OCI-LY1 (cell line): ENCODE measurements around the gene ST3GAL3.

Source experiments
- H2AFZ ChIP-seq: fragments of 200-600 bp; sonication (generic), shearing (Covaris generic); 2 replicates; pipeline ENCODE4 v1.6.0; 2014; ENCODE audit warnings: antibody characterized with exemption, mild to moderate bottlenecking, low read length
- H3F3A ChIP-seq: fragments of 200-600 bp; sonication (generic), shearing (Covaris generic); 2 replicates; pipeline ENCODE4 v1.6.0; 2014; ENCODE audit warnings: mild to moderate bottlenecking, antibody characterized with exemption, low read length, moderate library complexity; ENCODE audit not compliant: insufficient read depth
- H3K27ac ChIP-seq: fragments of 200-600 bp; sonication (generic); 2 replicates; pipeline ENCODE4 v1.5.1; 2014; ENCODE audit warnings: low read length, mixed run types, mild to moderate bottlenecking, low read depth; ENCODE audit not compliant: poor library complexity, severe bottlenecking
- H3K27me3 ChIP-seq: fragments of 200-600 bp; sonication (generic); 2 replicates; pipeline ENCODE4 v1.6.0; 2014; ENCODE audit warnings: antibody characterized with exemption, mild to moderate bottlenecking, low read length, moderate library complexity; ENCODE audit not compliant: insufficient read depth
- H3K36me3 ChIP-seq: fragments of 200-600 bp; sonication (generic); 2 replicates; pipeline ENCODE4 v1.6.1; 2014; ENCODE audit warnings: mild to moderate bottlenecking, antibody characterized with exemption, low read length, moderate library complexity, mixed read lengths; ENCODE audit not compliant: insufficient read depth
- H3K4me1 ChIP-seq: fragments of 200-600 bp; sonication (generic); 2 replicates; pipeline ENCODE4 v1.5.1; 2014; ENCODE audit warnings: mild to moderate bottlenecking, low read length, moderate library complexity; ENCODE audit not compliant: insufficient read depth, severe bottlenecking
- H3K4me2 ChIP-seq: fragments of 200-600 bp; sonication (generic), shearing (Covaris generic); 2 replicates; pipeline ENCODE4 v1.6.1; 2014; ENCODE audit warnings: low read length
- H3K4me3 ChIP-seq: fragments of 200-600 bp; sonication (generic); 2 replicates; pipeline ENCODE4 v1.5.1; 2014; ENCODE audit warnings: low read length, low read depth, mild to moderate bottlenecking, mixed read lengths; ENCODE audit not compliant: poor library complexity, severe bottlenecking
- H3K79me2 ChIP-seq: fragments of 200-600 bp; shearing (Covaris generic); 2 replicates; pipeline ENCODE4 v1.6.1; 2016; ENCODE audit warnings: mixed run types, low read length, mixed read lengths; ENCODE audit not compliant: insufficient read depth
- H3K9ac ChIP-seq: fragments of 200-600 bp; sonication (generic), shearing (Covaris generic); 2 replicates; pipeline ENCODE4 v1.6.1; 2014; ENCODE audit warnings: mild to moderate bottlenecking, low read length, mixed read lengths
- H3K9me2 ChIP-seq: fragments of 200-600 bp; sonication (generic), shearing (Covaris generic); 2 replicates; pipeline ENCODE4 v1.6.1; 2014; ENCODE audit warnings: low read depth, mild to moderate bottlenecking, low read length, mixed read lengths
- H3K9me3 ChIP-seq: fragments of 200-600 bp; shearing (Covaris generic); 2 replicates; pipeline ENCODE4 v1.6.1; 2014; ENCODE audit warnings: low read length, mixed read lengths
- H4K20me1 ChIP-seq: fragments of 200-600 bp; sonication (generic), shearing (Covaris generic); 2 replicates; pipeline ENCODE4 v1.6.0; 2016; ENCODE audit warnings: mild to moderate bottlenecking, low read length; ENCODE audit not compliant: insufficient read depth
- CTCF ChIP-seq: fragments of 200-600 bp; sonication (generic), shearing (Covaris generic); IDR thresholded peaks from 2 replicates; pipeline ENCODE4 v1.5.1; 2017; ENCODE audit warnings: mild to moderate bottlenecking, antibody characterized with exemption, low read length, moderate library complexity, mixed read lengths
- EZH2 ChIP-seq: fragments of 200-600 bp; sonication (generic), shearing (Covaris generic); IDR thresholded peaks from 2 replicates; pipeline ENCODE4 v1.8.0; 2017; ENCODE audit warnings: borderline replicate concordance, mixed run types, mild to moderate bottlenecking, antibody characterized with exemption, low read length, moderate library complexity, mixed read lengths

The ST3GAL3 gene

GRCh38 chr1:43797891-43798290 lies 90.6 kb downstream of the ST3GAL3 start:
- Histone ChIP-seq H3K27ac (no peak overlapping the region), H3K9ac (no peak overlapping the region), H3K4me3 (no peak overlapping the region), H3K9me2 (no peaks in the 10 kb centered on the region), H3K79me2 (no peaks in the 10 kb centered on the region), H2AFZ (no peak overlapping the region), H3K9me3 (no peaks in the 10 kb centered on the region), H3K4me1 (peaks cover 15% of the 10 kb centered on the region), H3K36me3 (peaks cover 6% of the 10 kb centered on the region), H3K27me3 (no peaks in the 10 kb centered on the region), H3K4me2 (no peak overlapping the region), H4K20me1 (no peaks in the 10 kb centered on the region), H3F3A (no peaks in the 10 kb centered on the region)
- no peak for TF ChIP-seq EZH2
- no peak for TF ChIP-seq CTCF

- H2AFZ ChIP-seq = no peak overlapping the region
- no peaks in the 10 kb centered on the region for H3K9me3 ChIP-seq
- TF ChIP-seq EZH2 = no peak
- no peak for TF ChIP-seq CTCF
- no peak overlapping the region; the same call in 1 of the 2 replicates for H3K9ac ChIP-seq
- peaks cover 6% of the 10 kb centered on the region for H3K36me3 ChIP-seq
- no peaks in the 10 kb centered on the region for H4K20me1 ChIP-seq
- H3K27ac ChIP-seq = no peak overlapping the region
- H3K4me1 ChIP-seq = peaks cover 28% of the 10 kb centered on the region
- no peaks in the 10 kb centered on the region for H3K9me2 ChIP-seq
- H3K79me2 ChIP-seq = no peaks in the 10 kb centered on the region
- no peaks in the 10 kb centered on the region for H3K27me3 ChIP-seq
- no peak overlapping the region for H3K4me3 ChIP-seq
- no peak overlapping the region for H3K4me2 ChIP-seq
- no peaks in the 10 kb centered on the region for H3F3A ChIP-seq
These were observed 92.6 kb downstream of the ST3GAL3 start for GRCh38 chr1:43799656-43800635.

- Histone ChIP-seq H3K4me2 (no peak overlapping the region), H3K79me2 (no peaks in the 10 kb centered on the region), H3K9me2 (no peaks in the 10 kb centered on the region), H3K4me1 (peaks cover 28% of the 10 kb centered on the region), H4K20me1 (no peaks in the 10 kb centered on the region), H3K9ac (no peak overlapping the region), H3K36me3 (peaks cover 6% of the 10 kb centered on the region), H3K9me3 (no peaks in the 10 kb centered on the region), H3K27me3 (no peaks in the 10 kb centered on the region), H3K4me3 (no peak overlapping the region), H2AFZ (no peak overlapping the region), H3F3A (no peaks in the 10 kb centered on the region), H3K27ac (no peak overlapping the region)
- TF ChIP-seq EZH2 (no peak), CTCF (no peak)
These were observed 93.4 kb downstream of the ST3GAL3 start for GRCh38 chr1:43800771-43801170.
